Activated CD4-positive, alpha-beta T cell treated with anti-CD3 and anti-CD28 coated beads, Interleukin-2, Interleukin-6, amounts not matched to agents 100 ng/mL and 50 ng/mL, durations not matched to agents 16 hours and 8 hours (primary cell): Measurements from ENCODE around the gene SLC38A3.
"Not testable (repeated sequence)": the region's sequence is repeated elsewhere in the genome, so short reads cannot be mapped to it uniquely, and the experiment has no call there.

ENCODE experiments used
- DNase-seq: peaks from one replicate; pipeline ENCODE4 v3.0.0-alpha.2; 2020

SLC38A3 gene

DNA sequence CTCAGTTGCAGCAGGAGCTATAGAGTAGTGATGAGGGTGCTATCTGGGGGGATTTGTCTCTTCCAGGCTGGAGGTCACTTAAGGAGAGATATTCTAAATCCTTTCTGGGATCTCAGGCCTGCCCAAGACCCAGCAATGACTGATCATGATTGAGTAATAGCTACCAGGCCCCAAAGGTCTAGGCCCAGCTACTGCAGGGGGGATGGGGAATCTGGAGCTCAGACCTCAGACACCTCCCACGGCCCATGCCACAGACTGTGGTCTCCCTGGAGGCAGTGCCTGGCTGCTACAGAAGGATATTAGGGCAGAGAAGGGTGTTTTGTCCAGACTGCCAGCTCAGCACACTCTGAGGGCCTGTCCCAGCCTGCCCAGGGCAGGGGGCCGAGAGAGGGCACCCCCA lies 6.9 kb downstream of the SLC38A3 start:
- DNase-seq = peak; percentile 37

GRCh38 chr3:50212502-50212901 lies 7.4 kb downstream of the SLC38A3 start:
- DNase-seq = no peak

GRCh38 chr3:50212971-50213370 lies 7.9 kb downstream of the SLC38A3 start:
- DNase-seq = no peak

- no peak for DNase-seq
Measured at GRCh38 chr3:50213373-50213772, 8.3 kb downstream of the SLC38A3 start.

DNA sequence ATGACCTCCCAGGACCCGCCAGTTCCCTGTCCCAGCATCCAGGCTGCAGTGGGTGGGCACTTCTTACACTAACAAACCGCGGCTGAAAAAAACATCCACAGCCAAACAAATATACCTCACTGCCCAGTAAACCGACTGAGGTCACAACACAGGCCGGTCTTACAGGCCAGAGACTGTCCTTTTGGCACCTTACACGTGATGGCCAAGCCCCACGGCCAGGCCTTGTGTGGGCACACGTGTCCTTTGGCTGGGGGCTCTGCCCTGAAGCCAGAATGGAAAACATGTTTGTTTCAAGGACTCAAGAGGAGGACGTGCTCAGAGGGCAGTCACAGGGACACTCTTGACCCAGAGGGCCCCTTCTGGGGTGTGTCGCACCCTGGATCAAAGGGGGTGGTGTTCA lies 9.8 kb downstream of the SLC38A3 start:
- DNase-seq = no peak

DNA sequence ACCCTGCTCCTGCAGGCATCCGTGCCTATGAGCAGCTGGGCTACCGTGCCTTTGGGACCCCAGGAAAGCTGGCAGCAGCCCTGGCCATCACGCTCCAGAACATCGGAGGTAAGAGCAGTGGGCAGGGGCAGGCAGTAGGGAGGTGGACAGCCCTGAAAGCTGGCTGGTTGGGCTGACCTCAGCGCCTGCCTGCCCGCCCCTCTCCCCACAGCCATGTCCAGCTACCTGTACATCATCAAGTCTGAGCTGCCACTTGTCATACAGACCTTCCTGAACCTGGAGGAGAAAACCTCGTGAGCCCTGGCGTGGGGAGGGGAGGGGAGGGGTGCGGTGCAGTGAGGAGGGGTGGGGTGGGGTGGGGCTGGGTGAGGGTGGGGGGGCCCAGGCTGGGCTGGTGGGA lies 10.5 kb downstream of the SLC38A3 start:
- DNase-seq = no peak

- no peak for DNase-seq
Measured at GRCh38 chr3:50217681-50218080, 12.6 kb downstream of the SLC38A3 start.

DNA sequence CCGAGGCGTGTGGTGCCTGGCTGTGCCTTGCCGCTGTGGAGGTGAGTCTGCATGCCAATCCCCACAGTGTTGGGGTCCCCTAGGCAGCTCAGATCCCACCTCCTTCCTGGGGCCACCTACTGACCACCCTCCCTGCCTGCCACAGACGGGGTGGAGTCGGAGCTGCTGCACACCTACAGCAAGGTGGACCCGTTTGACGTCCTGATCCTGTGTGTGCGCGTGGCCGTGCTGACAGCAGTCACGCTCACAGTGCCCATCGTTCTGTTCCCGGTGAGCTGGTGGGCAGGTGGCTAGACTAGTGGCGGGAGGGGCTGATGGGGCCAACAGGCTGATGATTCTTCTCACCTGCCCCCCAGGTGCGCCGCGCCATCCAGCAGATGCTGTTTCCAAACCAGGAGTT lies 13.4 kb downstream of the SLC38A3 start:
- DNase-seq = no peak

- no peak for DNase-seq
Measured at GRCh38 chr3:50219285-50219684, 14.2 kb downstream of the SLC38A3 start.

- DNase-seq = no peak
Measured at GRCh38 chr3:50220109-50220508, 15.0 kb downstream of the SLC38A3 start.

DNA sequence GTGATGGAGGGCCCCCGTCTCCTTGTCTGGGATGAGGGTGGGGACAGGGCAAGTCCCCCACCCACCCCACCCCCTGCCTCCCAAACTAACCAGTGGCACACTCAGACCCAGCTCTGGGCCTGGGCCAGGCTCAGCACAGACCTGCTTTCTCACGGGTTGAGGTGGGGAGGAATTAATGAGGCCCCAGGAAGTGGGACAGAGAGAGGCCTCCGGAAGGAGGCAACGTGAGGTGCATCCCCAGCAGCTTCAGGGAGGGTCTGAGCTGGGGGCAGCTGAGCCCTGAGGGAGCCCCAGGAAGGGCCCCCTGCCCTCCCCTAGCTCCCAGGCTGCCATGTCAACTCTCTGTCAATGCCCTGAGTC lies 16.0 kb downstream of the SLC38A3 start:
- peak; percentile 17 for DNase-seq

GRCh38 chr3:50221411-50222168 lies 16.5 kb downstream of the SLC38A3 start:
- no peak for DNase-seq

GRCh38 chr3:50222169-50222528 lies 17.1 kb downstream of the SLC38A3 start:
- DNase-seq = no peak

- no peak for DNase-seq
Measured at GRCh38 chr3:50224639-50225038, 19.6 kb downstream of the SLC38A3 start.

DNA sequence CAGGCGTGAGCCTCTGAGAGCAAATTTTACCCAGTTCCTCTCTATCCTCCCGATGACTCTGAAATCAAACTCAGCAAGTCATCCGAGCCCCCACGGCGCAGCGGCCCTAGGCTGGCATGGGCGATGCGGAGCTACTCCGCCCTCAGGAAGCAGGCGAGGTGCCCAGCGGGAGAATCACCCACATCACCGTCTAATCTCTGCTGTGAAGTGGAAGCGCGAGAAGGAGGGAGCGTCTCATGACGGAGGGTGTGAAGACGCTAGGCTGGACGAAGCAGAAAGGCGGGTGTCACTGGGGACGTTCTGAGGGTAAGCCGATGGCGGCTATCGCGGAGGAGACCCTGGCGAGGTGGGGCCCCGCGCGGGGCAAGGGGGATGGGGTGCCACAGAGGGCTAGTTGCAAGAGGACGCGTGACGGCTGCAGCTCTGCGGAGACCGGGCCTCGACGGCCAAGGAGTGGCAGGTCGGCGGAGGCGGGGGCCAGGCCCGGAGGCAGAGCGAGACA lies 21.9 kb downstream of the SLC38A3 start:
- peak; percentile 66 for DNase-seq

DNA sequence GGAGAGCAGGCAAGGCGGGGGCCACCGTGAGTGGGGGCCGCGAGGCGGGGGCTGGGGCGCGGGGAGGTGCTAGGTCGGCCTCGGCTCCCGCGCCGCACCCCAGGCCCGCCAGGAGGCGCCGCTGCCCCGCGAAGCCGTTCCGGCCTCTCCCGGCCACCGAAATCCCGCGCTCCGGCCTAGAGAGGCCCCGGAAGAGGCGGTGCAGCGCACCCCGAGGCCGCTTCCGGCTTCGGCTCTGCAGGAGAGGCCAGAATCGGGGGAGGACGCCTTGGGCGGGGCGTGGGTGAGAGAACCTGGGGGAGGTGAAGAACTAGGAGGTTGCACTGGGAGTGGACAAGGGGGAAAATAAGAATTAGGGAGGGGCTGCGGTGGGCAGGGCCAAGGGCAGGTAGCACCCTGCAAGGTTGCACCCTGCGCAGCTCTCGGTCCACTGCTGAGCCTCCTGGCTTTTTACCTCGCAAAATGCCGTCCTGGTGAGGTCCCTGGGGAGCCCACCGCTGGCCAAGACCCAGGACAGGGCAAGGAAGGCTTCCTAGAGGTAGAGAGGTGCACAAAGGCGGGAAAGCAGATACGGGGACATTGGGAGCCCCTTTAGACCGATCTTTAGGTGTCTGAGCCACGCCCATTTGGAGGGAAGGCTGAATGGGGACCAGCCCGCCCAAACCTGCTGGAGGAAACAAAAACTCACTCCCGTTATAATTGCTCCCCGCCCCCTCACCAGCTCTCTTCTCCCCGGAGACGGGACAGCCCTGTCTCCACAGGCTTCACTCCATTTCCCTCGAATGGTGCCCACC lies 22.5 kb downstream of the SLC38A3 start:
- DNase-seq = peak; percentile 96

DNA sequence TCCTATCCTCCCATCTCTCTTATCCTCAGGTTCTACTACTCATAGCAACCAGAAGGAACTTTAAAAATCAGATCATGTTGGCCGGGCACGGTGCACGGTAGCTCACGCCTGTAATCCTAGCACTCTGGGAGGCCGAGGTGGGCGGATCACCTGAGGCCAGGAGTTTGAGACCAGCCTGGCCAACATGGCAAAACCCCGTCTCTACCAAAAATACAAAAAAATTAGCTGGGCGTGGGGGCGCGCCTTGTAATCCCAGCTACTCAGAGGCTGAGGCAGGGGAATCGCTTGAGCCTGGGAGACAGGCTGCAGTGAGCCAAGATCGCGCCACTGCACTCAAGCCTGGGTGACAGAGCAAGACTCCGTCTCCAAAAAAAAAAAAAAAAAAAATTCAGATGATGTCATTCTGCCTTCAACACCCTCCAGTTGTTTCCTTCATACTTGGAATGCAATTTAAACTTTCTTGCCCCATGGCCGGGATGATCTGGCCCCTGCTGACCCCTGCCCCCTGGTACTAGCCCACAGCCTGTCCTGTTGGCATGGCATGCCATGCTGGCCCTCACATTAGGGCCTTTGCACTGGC lies 23.2 kb downstream of the SLC38A3 start:
- not testable (repeated sequence) for DNase-seq

DNA sequence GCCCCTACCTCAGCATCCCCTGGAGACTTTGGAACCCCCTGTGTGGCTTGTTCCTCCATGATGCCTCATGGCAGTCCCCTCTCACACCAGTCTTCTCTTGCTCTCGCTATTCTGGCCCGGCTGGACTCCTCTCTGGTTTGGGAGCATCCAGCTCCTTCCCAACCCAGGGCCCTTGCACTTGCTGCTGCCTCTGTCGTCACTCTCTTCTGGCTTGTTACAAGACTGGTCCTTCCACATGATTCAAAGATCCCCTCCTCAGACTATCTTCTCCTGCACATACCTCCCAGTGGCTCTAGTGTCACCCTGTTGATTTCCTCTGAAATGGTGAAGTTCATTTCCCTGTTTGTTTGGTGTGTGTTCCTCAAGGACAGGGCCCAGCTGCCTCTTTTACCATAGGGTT lies 24.4 kb downstream of the SLC38A3 start:
- DNase-seq = no peak

DNA sequence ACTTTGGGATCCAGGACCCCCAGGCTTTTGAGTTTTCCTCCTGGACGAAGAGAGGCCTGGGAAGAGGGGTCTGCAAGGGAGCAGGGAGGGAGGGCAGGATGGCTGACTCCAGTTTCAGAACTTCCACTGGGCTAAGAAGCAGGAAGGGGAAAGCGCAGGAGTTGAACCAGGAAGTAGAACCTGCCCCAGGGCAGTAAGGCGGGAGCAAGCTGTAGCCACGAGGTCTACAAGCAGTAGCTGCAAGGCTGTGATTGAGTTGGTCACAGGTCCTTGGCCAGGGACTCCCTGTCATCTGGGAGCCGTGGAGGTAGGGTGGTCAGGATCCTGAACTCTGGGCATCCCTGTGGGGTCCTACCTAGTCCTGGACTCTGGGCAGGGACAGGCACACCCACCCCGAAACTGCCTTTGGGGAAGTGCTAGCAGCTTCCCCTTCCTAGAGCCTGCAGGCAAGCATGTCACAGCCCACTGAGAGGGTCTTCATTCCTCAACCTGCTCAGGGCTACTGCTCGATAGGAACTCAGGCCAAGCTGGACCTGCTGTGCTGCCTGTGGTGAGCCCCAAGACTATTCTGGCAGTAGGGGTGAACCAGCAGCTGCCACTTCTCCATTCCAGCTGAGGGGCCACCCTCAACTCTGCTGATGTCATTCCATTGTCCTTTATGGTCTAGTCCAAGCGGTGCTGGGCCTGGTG lies 25.2 kb downstream of the SLC38A3 start:
- DNase-seq = no peak

- no peak for DNase-seq
Measured at GRCh38 chr3:50230794-50231125, 25.7 kb downstream of the SLC38A3 start.

DNA sequence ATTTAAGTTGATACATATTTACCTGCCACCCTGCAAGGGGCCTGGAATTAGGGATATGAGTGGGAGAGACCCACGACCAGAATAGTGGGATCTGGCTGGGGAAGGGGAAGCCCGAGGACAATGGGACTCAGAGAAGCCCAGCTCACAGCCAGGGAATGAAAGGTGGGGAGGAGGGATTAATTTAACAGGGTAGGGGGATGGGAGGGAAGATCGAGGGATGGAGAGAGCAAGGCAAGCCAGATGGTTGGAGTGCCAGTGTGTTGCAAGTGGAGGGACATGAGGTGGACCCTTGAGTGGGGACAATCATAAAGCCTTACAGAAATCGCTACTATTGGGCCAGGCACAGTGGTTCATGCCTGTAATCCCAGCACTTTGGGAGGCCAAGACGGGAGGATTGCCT lies 26.5 kb downstream of the SLC38A3 start:
- no peak for DNase-seq

DNA sequence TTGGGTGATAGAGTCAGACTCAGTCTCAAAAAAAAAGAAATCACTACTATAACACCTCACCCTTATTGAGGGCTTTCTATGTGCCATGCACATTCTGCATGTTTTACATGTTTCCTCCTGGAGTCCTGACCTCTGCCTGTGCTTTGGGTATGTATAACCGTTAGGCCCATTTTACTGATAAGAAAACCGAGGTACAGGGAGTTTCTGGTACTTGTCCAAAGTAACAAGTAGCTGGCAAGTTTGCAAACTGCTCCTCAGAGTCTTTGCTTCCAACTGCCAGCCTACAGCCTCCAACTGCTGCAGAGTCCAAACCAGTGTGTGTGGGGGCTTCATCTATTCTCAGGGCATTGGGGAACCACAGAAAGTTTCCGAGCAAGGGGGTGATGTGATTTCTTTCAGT lies 27.2 kb downstream of the SLC38A3 start:
- no peak for DNase-seq

- no peak for DNase-seq
Measured at GRCh38 chr3:50233176-50233575, 28.1 kb downstream of the SLC38A3 start.
